Epithelial cell of esophagus (primary cell): ENCODE measurements around the gene RRAD.
A peak's percentile ranks its signal among the peaks of the same experiment; 100 is the strongest.

Experiments
- DNase-seq: peaks from one replicate; pipeline ENCODE4 v3.0.0; 2010; ENCODE audit warnings: low read depth
- H3K4me3 ChIP-seq: 2 replicates; pipeline ENCODE4 v1.5.1; 2011; ENCODE audit warnings: mild to moderate bottlenecking, low read length, control low read depth
- CTCF ChIP-seq: IDR thresholded peaks from 2 replicates; pipeline ENCODE4 v1.5.1; 2011; ENCODE audit warnings: low read depth, mild to moderate bottlenecking, low read length, control low read depth, inconsistent platforms; ENCODE audit not compliant: insufficient read depth; ENCODE audit errors: missing control alignments

The RRAD gene

GRCh38 chr16:66891360-66891759 lies 34.0 kb downstream of the RRAD start:
- H3K4me3 ChIP-seq, result no peak overlapping the region
- TF ChIP-seq CTCF, result no peak
- DNase-seq, result no peak

DNA sequence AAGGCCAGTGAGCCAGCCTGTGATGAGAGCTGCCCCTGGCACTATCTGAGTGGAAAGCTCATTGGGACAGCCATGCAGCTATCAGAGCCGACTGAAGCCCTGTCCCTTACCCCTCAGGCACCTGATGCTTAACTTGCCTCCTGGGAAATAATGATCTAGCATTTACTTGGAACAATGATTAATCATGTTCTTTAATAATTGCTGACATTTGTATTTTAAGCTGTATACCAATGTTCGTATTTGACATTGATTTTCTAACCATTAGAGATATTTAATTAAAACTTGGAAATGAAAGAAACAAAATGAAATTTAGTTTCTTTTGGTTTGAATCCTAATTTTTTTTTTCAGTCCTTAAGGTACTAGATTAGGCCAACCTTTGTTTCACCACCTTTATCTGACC lies 34.5 kb downstream of the RRAD start:
- DNase-seq, result no peak
- TF ChIP-seq CTCF, result no peak
- H3K4me3 ChIP-seq, result no peak overlapping the region

GRCh38 chr16:66889622-66890021 lies 35.7 kb downstream of the RRAD start:
- peak; percentile 27 for DNase-seq
- no peak for TF ChIP-seq CTCF

DNA sequence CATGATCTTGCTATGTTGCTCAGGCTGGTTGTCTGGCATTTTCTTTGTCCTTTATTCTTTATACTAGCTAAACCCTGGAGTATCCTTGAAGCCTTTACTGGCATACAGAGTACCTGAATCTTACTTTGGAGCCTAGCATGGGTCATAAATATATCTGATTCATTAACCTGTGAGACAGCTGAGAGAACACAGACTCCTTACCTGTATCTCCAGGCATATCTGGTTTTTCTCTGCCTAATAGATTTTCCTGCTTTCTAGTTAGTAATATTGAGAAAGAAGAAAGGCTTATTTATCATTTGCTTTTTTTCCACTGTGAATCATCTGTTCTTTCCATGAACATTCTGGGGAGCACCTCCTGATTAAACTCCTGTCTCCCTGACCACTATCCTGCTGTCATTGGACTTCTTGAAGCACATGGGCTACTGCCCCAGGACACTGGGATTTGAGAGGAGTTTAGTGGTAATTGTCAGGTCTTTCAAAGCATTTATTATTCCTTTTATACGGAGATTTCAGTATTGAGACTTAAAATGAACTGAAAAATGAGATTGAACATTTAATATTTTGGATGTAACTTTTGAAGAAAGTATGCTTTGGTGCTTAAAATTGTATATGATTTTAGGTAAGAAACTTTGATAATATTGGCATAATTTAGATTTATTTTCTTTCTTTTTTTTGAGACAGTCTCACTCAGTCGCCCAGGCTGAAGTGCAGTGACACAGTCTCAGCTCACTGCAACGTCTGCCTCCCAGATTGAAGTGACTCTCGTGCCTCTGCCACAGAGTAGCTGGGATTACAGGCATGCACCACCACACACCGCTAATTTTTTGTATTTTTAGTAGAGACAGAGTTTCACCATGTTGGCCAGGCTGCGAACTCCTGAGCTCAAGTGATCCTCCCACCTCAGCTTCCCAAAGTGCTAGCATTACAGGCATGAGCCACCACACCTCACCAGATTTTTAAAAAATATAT lies 36.4 kb downstream of the RRAD start:
- H3K4me3 ChIP-seq, result no peak overlapping the region
- no peak for DNase-seq
- no peak for TF ChIP-seq CTCF

More at GRCh38 chr16:66889622-66890021, 35.7 kb downstream of the RRAD start:
- H3K4me3 ChIP-seq, result no peak overlapping the region

DNA sequence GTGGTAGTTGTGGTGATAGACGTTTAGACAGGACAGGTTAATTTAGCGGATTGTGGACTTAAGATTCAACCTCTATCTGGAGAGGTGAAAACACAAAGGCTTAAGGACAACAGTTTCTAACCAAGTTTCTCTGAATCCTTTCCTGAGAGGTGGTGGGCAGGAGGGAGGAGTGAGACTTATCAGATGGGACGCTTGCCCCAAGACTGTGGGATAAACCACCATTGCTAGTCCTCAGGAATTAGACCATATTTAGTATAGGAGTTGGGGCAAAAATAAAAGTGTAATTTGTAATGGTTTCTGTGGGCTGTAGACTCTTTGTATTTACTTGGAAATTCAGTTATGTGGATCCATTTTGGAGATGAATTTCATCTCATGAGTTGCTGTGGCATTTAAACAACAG lies 38.4 kb downstream of the RRAD start:
- no peak for DNase-seq
- no peak overlapping the region for H3K4me3 ChIP-seq
- TF ChIP-seq CTCF, result no peak

DNA sequence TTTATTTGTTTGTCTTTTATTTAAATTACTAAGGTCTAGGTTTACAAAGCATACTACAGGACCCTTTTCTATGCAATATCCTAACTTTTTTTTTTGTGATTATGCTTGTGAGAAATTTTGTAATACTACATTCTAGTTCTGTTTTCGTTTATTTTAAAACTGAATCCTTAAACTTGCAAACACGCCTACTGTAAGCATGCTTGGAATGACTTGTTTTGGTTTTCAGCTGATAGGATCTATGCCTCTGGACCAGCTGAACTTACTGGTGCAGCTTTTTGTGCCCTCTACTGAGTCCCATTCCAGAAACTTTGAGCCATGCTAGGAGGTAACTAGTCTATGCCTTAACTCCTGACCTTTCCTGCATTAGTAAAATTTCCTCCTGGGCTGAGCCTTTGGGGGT lies 39.0 kb downstream of the RRAD start:
- no peak for TF ChIP-seq CTCF
- no peak for DNase-seq
- H3K4me3 ChIP-seq, result no peak overlapping the region

GRCh38 chr16:66885491-66885890 lies 39.8 kb downstream of the RRAD start:
- DNase-seq, result no peak
- no peak overlapping the region for H3K4me3 ChIP-seq
- TF ChIP-seq CTCF, result no peak
